HS-5 (cell line): ENCODE measurements around the gene NAA40.

Experiments used
- DNase-seq: peaks from one replicate; pipeline ENCODE4 v3.0.0-alpha.2; 2012; ENCODE audit warnings: low read depth

The NAA40 gene

GRCh38 chr11:63913866-63914830 is 24.7 kb upstream of the NAA40 start:
- no peak for DNase-seq

GRCh38 chr11:63914896-63915691 is 23.7 kb upstream of the NAA40 start:
- no peak for DNase-seq

GRCh38 chr11:63915961-63916836 is 22.6 kb upstream of the NAA40 start:
- DNase-seq: no peak

- no peak for DNase-seq
Observed at GRCh38 chr11:63916837-63917691, 21.7 kb upstream of the NAA40 start, which contains the start of gene RCOR2. Gene RCOR2 (minus strand): TSS chr11:63917164. CDS start chr11:63916456, 708 bp downstream.

- no peak for DNase-seq
Observed at GRCh38 chr11:63917692-63918506, 20.9 kb upstream of the NAA40 start.

- no peak for DNase-seq
Observed at GRCh38 chr11:63918507-63919191, 20.2 kb upstream of the NAA40 start.

GRCh38 chr11:63919267-63920125 is 19.3 kb upstream of the NAA40 start:
- DNase-seq: no peak

GRCh38 chr11:63920126-63920938 is 18.5 kb upstream of the NAA40 start:
- no peak for DNase-seq

GRCh38 chr11:63920939-63921417 is 17.8 kb upstream of the NAA40 start:
- no peak for DNase-seq

GRCh38 chr11:63922673-63923192 is 16.1 kb upstream of the NAA40 start:
- no peak for DNase-seq

GRCh38 chr11:63923319-63923718 is 15.5 kb upstream of the NAA40 start:
- no peak for DNase-seq

- DNase-seq: no peak
Observed at GRCh38 chr11:63929616-63930015, 9.2 kb upstream of the NAA40 start.

- no peak for DNase-seq
Observed at GRCh38 chr11:63931045-63931444, 7.8 kb upstream of the NAA40 start.

GRCh38 chr11:63931876-63932275 is 6.9 kb upstream of the NAA40 start:
- DNase-seq: no peak

- no peak for DNase-seq
Observed at GRCh38 chr11:63933459-63933858, 5.3 kb upstream of the NAA40 start.

GRCh38 chr11:63937713-63938478 is 906 bp upstream of the NAA40 start:
- DNase-seq: no peak
